WTC11 (cell line): ENCODE results near the gene POC1A. TPM values are rescaled to one million over a fixed set of nuclear protein-coding genes. Genes with fewer than 3 reads are reported as not detected.

ENCODE experiments used
- ATAC-seq: fragments of 200-7000 bp; cut with Tn5 transposase; 2 replicates; pipeline ENCODE4 v1.10.0; 2021; ENCODE audit warnings: mild to moderate bottlenecking, moderate library complexity
- CTCF ChIA-PET: fragments of 300-600 bp; sonication (Branson Sonifier 250); formaldehyde crosslinking; loops from one replicate; lab custom pipeline; 2021; ENCODE audit warnings: antibody characterized with exemption; lab: Charles Lee
- POLR2A ChIA-PET: fragments of 350-600 bp; sonication (Branson Sonifier 250); formaldehyde crosslinking; loops from one replicate; lab custom pipeline; 2021; ENCODE audit warnings: antibody characterized with exemption; lab: Charles Lee
- DNase-seq: peaks from one replicate; pipeline ENCODE4 v3.0.0; 2021; ENCODE audit warnings: low spot score
- H3K27ac Mint-ChIP-seq: 2 replicates; pipeline ENCODE4 v1.8.0; 2021; ENCODE audit warnings: mixed read lengths
- H3K27me3 Mint-ChIP-seq: 2 replicates; pipeline ENCODE4 v1.8.0; 2021; ENCODE audit warnings: low read depth, mild to moderate bottlenecking, moderate library complexity, mixed read lengths
- H3K36me3 Mint-ChIP-seq: 2 replicates; pipeline ENCODE4 v1.8.0; 2021; ENCODE audit warnings: mixed read lengths
- H3K4me1 Mint-ChIP-seq: 2 replicates; pipeline ENCODE4 v1.8.0; 2022; ENCODE audit warnings: mixed read lengths
- H3K4me3 Mint-ChIP-seq: 2 replicates; pipeline ENCODE4 v1.8.0; 2021; ENCODE audit warnings: mild to moderate bottlenecking, moderate library complexity, mixed read lengths
- H3K9me3 Mint-ChIP-seq: 2 replicates; pipeline ENCODE4 v1.8.0; 2021; ENCODE audit warnings: mixed read lengths
- AR ChIP-seq: fragments of 250-450 bp; sonication (Bioruptor Pico); IDR thresholded peaks from 2 replicates; pipeline ENCODE4 v1.9.0; 2021; ENCODE audit warnings: mild to moderate bottlenecking
- ATF2 ChIP-seq: sonication (generic); formaldehyde crosslinking; IDR thresholded peaks from 2 replicates; pipeline ENCODE4 v1.8.1; 2022; ENCODE audit warnings: low read depth, missing genetic modification reagents, borderline replicate concordance
- ATF6 ChIP-seq: sonication (generic); formaldehyde crosslinking; IDR thresholded peaks from 2 replicates; pipeline ENCODE4 v1.8.1; 2023; ENCODE audit warnings: mild to moderate bottlenecking, missing genetic modification reagents
- CREB1 ChIP-seq: sonication (generic); formaldehyde crosslinking; IDR thresholded peaks from 2 replicates; pipeline ENCODE4 v1.8.0; 2023; ENCODE audit warnings: mild to moderate bottlenecking, missing genetic modification reagents
- ELF4 ChIP-seq: sonication (generic); formaldehyde crosslinking; IDR thresholded peaks from 2 replicates; pipeline ENCODE4 v1.8.1; 2022; ENCODE audit warnings: low read depth, mild to moderate bottlenecking, moderate library complexity, missing genetic modification reagents
- GTF2I ChIP-seq: fragments of 250-450 bp; sonication (Bioruptor Pico); conservative IDR thresholded peaks from 2 replicates; pipeline ENCODE4 v1.4.0; 2021; ENCODE audit warnings: mild to moderate bottlenecking
- HMGA2 ChIP-seq: fragments of 250-450 bp; sonication (Bioruptor Pico); IDR thresholded peaks from 2 replicates; pipeline ENCODE4 v1.4.0; 2021; ENCODE audit warnings: mild to moderate bottlenecking, moderate library complexity
- MAX ChIP-seq: sonication (generic); formaldehyde crosslinking; IDR thresholded peaks from 2 replicates; pipeline ENCODE4 v1.8.0; 2022; ENCODE audit warnings: mild to moderate bottlenecking, missing genetic modification reagents
- PRDM15 ChIP-seq: sonication (generic); formaldehyde crosslinking; IDR thresholded peaks from 2 replicates; pipeline ENCODE4 v1.8.0; 2022; ENCODE audit warnings: missing genetic modification reagents
- RELA ChIP-seq: sonication (generic); formaldehyde crosslinking; IDR thresholded peaks from 2 replicates; pipeline ENCODE4 v1.8.1; 2022; ENCODE audit warnings: missing genetic modification reagents, mild to moderate bottlenecking, borderline replicate concordance
- SMAD4 ChIP-seq: sonication (generic); formaldehyde crosslinking; IDR thresholded peaks from 2 replicates; pipeline ENCODE4 v1.8.0; 2022; ENCODE audit warnings: mild to moderate bottlenecking, missing genetic modification reagents
- SOX15 ChIP-seq: fragments of 250-450 bp; sonication (Bioruptor Pico); IDR thresholded peaks from 2 replicates; pipeline ENCODE4 v1.9.0; 2021; ENCODE audit warnings: mild to moderate bottlenecking
- STAT6 ChIP-seq: sonication (generic); formaldehyde crosslinking; conservative IDR thresholded peaks from 2 replicates; pipeline ENCODE4 v1.8.1; 2023; ENCODE audit warnings: mild to moderate bottlenecking, low read depth, missing genetic modification reagents, moderate library complexity
- ZNF121 ChIP-seq: sonication (generic); formaldehyde crosslinking; IDR thresholded peaks from 2 replicates; pipeline ENCODE4 v1.8.0; 2023; ENCODE audit warnings: missing genetic modification reagents
- ZNF232 ChIP-seq: sonication (generic); formaldehyde crosslinking; IDR thresholded peaks from 2 replicates; pipeline ENCODE4 v1.8.0; 2022; ENCODE audit warnings: mild to moderate bottlenecking, missing genetic modification reagents
- ZNF281 ChIP-seq: sonication (generic); formaldehyde crosslinking; IDR thresholded peaks from 2 replicates; pipeline ENCODE4 v1.8.0; 2023; ENCODE audit warnings: mild to moderate bottlenecking, missing genetic modification reagents
- ZNF423 ChIP-seq: fragments of 250-450 bp; sonication (Bioruptor Pico); IDR thresholded peaks from 2 replicates; pipeline ENCODE4 v2.1.2; 2022; ENCODE audit warnings: mild to moderate bottlenecking, moderate library complexity
- total RNA-seq: library from RNA; stranded (reverse); gene quantifications from 3 replicates; pipeline ENCODE4 v1.2.3, GENCODE V29; 2021

Gene POC1A
- total RNA-seq, 1 experiment from 2014 or later = 31.3 TPM

GRCh38 chr3:52130966-52131622 lies 23.1 kb downstream of the POC1A start (continued):
- TF ChIP-seq SMAD4 (CRISPR knock-in tag) (no peak), MAX (CRISPR knock-in tag) (no peak), PRDM15 (CRISPR knock-in tag) (no peak), AR (CRISPR knock-in tag) (no peak), ELF4 (CRISPR knock-in tag) (no peak), CREB1 (CRISPR knock-in tag) (no peak), ATF6 (no peak), ZNF232 (CRISPR knock-in tag) (no peak), ZNF423 (CRISPR knock-in tag) (no peak), RELA (no peak), HMGA2 (no peak), SOX15 (CRISPR knock-in tag) (no peak)

GRCh38 chr3:52128118-52128683 lies 26.0 kb downstream of the POC1A start:
- peak overlapping the region; percentile 11; the same call in 1 of the 2 replicates for H3K27ac Mint-ChIP-seq
- no peak for DNase-seq
- no peaks in the 10 kb centered on the region for H3K27me3 Mint-ChIP-seq
- ChIA-PET POLR2A (interaction anchor here (0.5 kb wide), 1 partner anchor 579 kb away, joined by 4 read pairs; no protein-coding TSS in a partner anchor), CTCF (interaction anchor here (1.2 kb wide), 1 partner anchor 125 kb away, joined by 5 read pairs; no protein-coding TSS in a partner anchor)
- ATAC-seq = no peak
- peaks cover 35% of the 10 kb centered on the region for H3K36me3 Mint-ChIP-seq
- no peaks in the 10 kb centered on the region for H3K9me3 Mint-ChIP-seq
- no peaks in the 10 kb centered on the region for H3K4me1 Mint-ChIP-seq
- no peak for TF ChIP-seq ZNF281 (CRISPR knock-in tag)
- TF ChIP-seq ATF2 (CRISPR knock-in tag) = no peak
- no peak for TF ChIP-seq STAT6 (CRISPR knock-in tag)
- TF ChIP-seq ZNF121 = no peak
- TF ChIP-seq SMAD4 (CRISPR knock-in tag) = no peak
- no peak for TF ChIP-seq GTF2I (CRISPR knock-in tag)
- no peak overlapping the region for H3K4me3 Mint-ChIP-seq
